Neural progenitor cell (in vitro differentiated cells): ENCODE measurements around the gene CAV3.

Experiments used
- CTCF ChIP-seq: fragments of 200-600 bp; sonication (generic); IDR thresholded peaks from 2 replicates; pipeline ENCODE4 v1.5.1; 2017; ENCODE audit warnings: antibody characterized with exemption, mild to moderate bottlenecking
- EZH2 ChIP-seq: fragments of 200-600 bp; sonication (generic); IDR thresholded peaks from 2 replicates; pipeline ENCODE4 v1.6.1; 2017; ENCODE audit warnings: antibody characterized with exemption, mild to moderate bottlenecking, moderate library complexity
- EZH2phosphoT487 ChIP-seq: fragments of 200-600 bp; sonication (generic); IDR thresholded peaks from 2 replicates; pipeline ENCODE4 v1.6.1; 2017; ENCODE audit warnings: antibody characterized with exemption

- TF ChIP-seq CTCF (no peak), EZH2phosphoT487 (no peak), EZH2 (no peak)
These were observed 56.9 kb downstream of the CAV3 start for GRCh38 chr3:8790529-8790928.
